B cell (primary cell): Measurements from ENCODE around the gene GPR137B.

Experiments
- CTCF ChIP-seq: fragments of 200-600 bp; IDR thresholded peaks from one replicate; pipeline ENCODE4 v1.8.0; 2022; ENCODE audit warnings: antibody characterized with exemption, mild to moderate bottlenecking
- EZH2 ChIP-seq: IDR thresholded peaks from 2 replicates; pipeline ENCODE4 v1.6.1; 2012; ENCODE audit warnings: borderline replicate concordance, low read depth, mild to moderate bottlenecking, moderate library complexity, low read length; ENCODE audit not compliant: insufficient read depth, poor library complexity, severe bottlenecking

- TF ChIP-seq CTCF: no peak
- no peak for TF ChIP-seq EZH2
Measured at GRCh38 chr1:236257216-236257615, 114.9 kb downstream of the GPR137B start.
